Activated T-helper 1 cell treated with anti-CD3 and anti-CD28 coated beads, Interleukin-2, amount 50 U/mL, for 16 hours (primary cell): Measurements from ENCODE around the gene DZIP1.
"Not testable (repeated sequence)": the region's sequence is repeated elsewhere in the genome, so short reads cannot be mapped to it uniquely, and the experiment has no call there.

Experiments
- DNase-seq, 2 donors: peaks; one replicate each; pipeline ENCODE4 v3.0.0-alpha.2; 2020; ENCODE audit warnings: low read depth in 1 of 2, low spot score in 1 of 2

Gene DZIP1

DNA sequence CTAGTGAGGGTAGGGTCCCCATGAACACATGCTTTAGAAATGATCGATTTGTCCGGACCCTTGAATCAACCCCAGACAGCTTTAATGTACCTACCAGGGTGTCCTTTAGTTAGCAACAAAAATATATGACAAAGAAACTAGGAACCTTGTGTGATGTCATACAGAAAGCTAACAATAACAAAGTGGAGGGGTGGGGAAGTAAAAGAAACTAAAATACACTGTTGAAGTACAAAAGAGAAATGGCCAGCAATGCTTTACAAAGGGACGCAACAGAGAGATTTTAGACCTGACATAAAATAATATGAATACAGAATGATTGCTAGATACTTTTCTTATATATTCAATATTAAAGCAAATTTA is 40.0 kb downstream of the DZIP1 start:
- no peak for DNase-seq

DNA sequence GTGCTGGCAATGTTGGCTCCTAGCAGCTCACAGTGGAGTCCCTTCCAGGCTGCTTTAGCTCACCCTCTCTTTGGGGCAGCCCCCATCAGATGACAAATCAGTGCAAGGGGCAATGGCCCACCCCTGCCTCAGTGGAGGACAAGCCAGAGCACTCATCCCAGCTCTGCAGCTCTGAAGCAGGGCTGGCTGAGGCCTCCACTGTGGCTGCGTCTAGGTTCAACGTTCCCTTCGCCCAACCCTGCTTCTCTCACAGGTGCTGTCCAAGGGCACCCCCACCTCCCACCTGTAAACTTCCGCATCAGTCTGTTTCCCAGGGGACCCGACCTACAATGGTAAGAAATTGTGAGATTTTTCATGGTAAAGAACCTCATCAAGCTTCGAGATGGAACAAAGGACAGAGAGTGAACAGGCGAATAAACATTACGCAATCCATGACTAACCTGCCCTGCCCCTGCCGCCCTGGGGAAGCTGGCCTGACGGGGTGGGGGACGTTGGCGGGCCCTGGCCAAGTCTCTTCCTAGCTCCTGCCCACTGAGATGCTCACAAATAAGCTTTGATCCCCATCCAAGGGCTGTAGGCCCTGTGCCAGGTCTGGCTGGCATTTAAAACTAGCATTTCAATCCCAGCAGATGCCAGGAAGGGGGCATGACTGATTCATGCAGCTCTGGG is 40.5 kb downstream of the DZIP1 start:
- no peak for DNase-seq

- no peak for DNase-seq
Measured at GRCh38 chr13:95601906-95602305, 42.6 kb downstream of the DZIP1 start.

- no peak for DNase-seq
Measured at GRCh38 chr13:95601216-95601615, 43.3 kb downstream of the DZIP1 start.

DNA sequence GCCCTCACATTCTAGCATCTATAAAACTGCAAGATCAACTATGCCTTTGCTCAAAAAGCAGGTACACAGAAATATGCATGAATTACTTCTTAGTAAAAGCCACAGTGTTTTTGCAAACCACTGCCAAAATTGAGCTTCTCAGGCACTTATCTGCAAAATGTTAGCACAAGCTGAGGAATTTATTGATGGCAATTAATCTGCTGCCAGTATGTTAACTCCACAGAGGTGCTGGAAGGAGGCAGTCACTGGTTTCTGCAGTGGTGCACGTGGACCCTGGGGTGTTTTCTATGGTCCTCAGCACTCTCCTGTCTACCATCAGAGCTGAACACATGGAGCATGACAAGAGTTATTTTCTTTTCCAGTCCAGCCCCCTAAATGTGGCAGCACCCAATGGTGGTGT is 47.8 kb downstream of the DZIP1 start:
- DNase-seq = no peak

DNA sequence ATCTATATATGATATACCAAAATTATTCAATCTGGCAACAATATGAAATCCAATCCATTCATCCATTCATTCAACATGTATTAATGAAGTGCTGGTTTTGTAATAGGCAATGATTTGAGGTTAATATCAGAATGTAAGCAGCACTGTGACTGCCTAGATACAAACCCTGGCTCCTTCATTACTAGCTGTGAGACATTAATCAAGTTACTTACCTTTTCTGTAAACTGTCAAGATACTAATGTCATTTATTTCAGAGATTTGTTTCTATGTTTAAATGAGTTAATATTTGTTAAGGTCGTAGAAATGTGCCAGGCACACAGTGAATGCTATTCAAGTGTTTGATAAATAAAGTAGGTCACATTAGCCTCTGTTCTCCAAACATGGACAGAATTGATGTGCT is 51.0 kb downstream of the DZIP1 start:
- DNase-seq = no peak

- no peak for DNase-seq
Measured at GRCh38 chr13:95588721-95589120, 55.8 kb downstream of the DZIP1 start.

GRCh38 chr13:95588134-95588533 is 56.4 kb downstream of the DZIP1 start:
- no peak for DNase-seq

GRCh38 chr13:95585867-95586266 is 58.6 kb downstream of the DZIP1 start:
- no peak for DNase-seq

- no peak for DNase-seq
Measured at GRCh38 chr13:95579303-95579702, 65.2 kb downstream of the DZIP1 start.

- DNase-seq = no peak
Measured at GRCh38 chr13:95573221-95573620, 71.3 kb downstream of the DZIP1 start.

- DNase-seq = no peak
Measured at GRCh38 chr13:95571941-95572340, 72.6 kb downstream of the DZIP1 start.

- DNase-seq = no peak
Measured at GRCh38 chr13:95570016-95570415, 74.5 kb downstream of the DZIP1 start.

DNA sequence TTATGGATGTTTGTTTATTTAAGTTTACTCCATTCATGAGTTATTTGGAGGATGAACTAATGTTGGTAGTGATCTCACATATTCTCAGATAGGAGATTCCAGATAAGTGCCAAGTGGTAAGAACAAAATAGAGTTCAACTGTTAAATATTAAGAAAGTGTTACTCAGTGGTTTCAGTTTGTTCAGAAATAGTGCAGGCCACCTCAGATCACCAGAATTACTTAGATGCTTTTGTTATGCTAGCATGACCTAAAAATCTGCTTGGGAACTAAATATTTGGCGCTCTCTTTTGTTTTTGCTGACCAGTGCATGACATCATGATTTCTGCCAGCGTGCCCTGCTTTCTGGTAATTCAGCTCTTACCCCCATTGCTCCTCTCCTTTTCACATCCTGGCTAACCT is 76.4 kb downstream of the DZIP1 start:
- no peak for DNase-seq

GRCh38 chr13:95565758-95566157 is 78.7 kb downstream of the DZIP1 start:
- DNase-seq = not testable (repeated sequence)

DNA sequence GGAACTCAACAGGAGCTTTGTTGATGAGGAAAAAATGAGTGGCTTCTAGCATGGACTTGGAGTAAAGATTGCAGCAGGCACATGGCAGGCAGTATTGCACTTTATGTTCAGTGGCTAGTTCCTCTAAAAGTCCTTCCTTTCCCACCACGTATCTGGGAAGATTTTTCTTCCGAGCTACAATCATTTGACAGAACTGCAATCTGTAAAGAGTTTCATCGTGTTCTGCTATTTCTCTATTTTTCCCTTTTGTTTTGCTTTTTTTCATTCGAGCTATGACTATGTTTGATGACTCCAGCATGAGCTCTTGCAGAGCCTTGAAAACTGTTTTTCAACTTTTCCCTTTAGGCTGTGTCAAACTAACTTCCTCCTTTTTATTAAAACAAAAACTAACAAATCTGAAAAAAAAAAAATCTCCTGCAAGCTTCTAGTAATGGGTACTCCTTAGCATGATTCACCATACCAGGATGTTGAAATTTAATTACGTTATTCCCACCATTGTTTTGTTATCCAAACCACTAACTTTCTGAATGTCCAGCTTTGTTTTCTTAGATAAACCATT is 79.7 kb downstream of the DZIP1 start:
- DNase-seq = no peak

GRCh38 chr13:95564091-95564490 is 80.4 kb downstream of the DZIP1 start:
- no peak for DNase-seq

- no peak for DNase-seq
Measured at GRCh38 chr13:95560387-95560786, 84.1 kb downstream of the DZIP1 start.

GRCh38 chr13:95559100-95559499 is 85.4 kb downstream of the DZIP1 start:
- DNase-seq = no peak

GRCh38 chr13:95557013-95557412 is 87.5 kb downstream of the DZIP1 start:
- no peak for DNase-seq

GRCh38 chr13:95553581-95554385 is 90.7 kb downstream of the DZIP1 start:
- no peak for DNase-seq
